Osteoblast (primary cell): ENCODE results near the gene RAB26. TPM values are rescaled to one million over a fixed set of nuclear protein-coding genes. Genes with fewer than 3 reads are reported as not detected.

Source experiments
- DNase-seq: peaks from one replicate; pipeline ENCODE4 v3.0.0; 2011; ENCODE audit warnings: low spot score, mixed read lengths; ENCODE audit not compliant: insufficient read length; ENCODE audit errors: missing footprints
- H2AFZ ChIP-seq: 2 replicates; pipeline ENCODE4 v1.6.0; 2011; ENCODE audit warnings: mild to moderate bottlenecking, low read length
- H3K27ac ChIP-seq: 2 replicates; pipeline ENCODE4 v1.5.1; 2011; ENCODE audit warnings: mild to moderate bottlenecking, low read depth, low read length, moderate library complexity
- H3K27me3 ChIP-seq: 2 replicates; pipeline ENCODE4 v1.6.0; 2012; ENCODE audit warnings: mild to moderate bottlenecking, control low read depth, inconsistent platforms, low read length, moderate library complexity; ENCODE audit not compliant: insufficient read depth
- H3K36me3 ChIP-seq: 2 replicates; pipeline ENCODE4 v1.5.1; 2011; ENCODE audit warnings: mild to moderate bottlenecking, low read length, control low read depth, moderate library complexity; ENCODE audit not compliant: insufficient read depth
- H3K4me1 ChIP-seq: 2 replicates; pipeline ENCODE4 v1.5.1; 2011; ENCODE audit warnings: mild to moderate bottlenecking, low read length, control low read depth, moderate library complexity; ENCODE audit not compliant: insufficient read depth
- H3K4me2 ChIP-seq: 2 replicates; pipeline ENCODE4 v1.6.0; 2011; ENCODE audit warnings: mild to moderate bottlenecking, low read length; ENCODE audit not compliant: insufficient read depth
- H3K4me3 ChIP-seq: fragments of 200-600 bp; sonication (generic); 3 replicates; pipeline ENCODE4 v1.5.1; 2012; ENCODE audit warnings: mild to moderate bottlenecking, low read length, inconsistent platforms; ENCODE audit not compliant: insufficient read depth
- H3K79me2 ChIP-seq: 2 replicates; pipeline ENCODE4 v1.6.0; 2012; ENCODE audit warnings: mild to moderate bottlenecking, low read length, control low read depth, inconsistent platforms; ENCODE audit not compliant: insufficient read depth
- H3K9me3 ChIP-seq: 2 replicates; pipeline ENCODE4 v1.5.1; 2011; ENCODE audit warnings: low read depth, low read length, control low read depth
- H4K20me1 ChIP-seq: 2 replicates; pipeline ENCODE4 v1.6.0; 2012; ENCODE audit warnings: mild to moderate bottlenecking, low read length, control low read depth; ENCODE audit not compliant: insufficient read depth
- CTCF ChIP-seq: IDR thresholded peaks from 2 replicates; pipeline ENCODE4 v1.5.1; 2011; ENCODE audit warnings: mild to moderate bottlenecking, low read depth, low read length, moderate library complexity; ENCODE audit errors: extremely low read depth
- total RNA-seq: library from RNA; depleted of rRNA; stranded (reverse); fragments of >200 nt; gene quantifications from 2 replicates; pipeline ENCODE4 v1.2.3, GENCODE V29; 2012

The RAB26 gene
- total RNA-seq, 1 donor, result 0.36 TPM

- DNase-seq, result peak; percentile 93
These were observed 2.2 kb downstream of the RAB26 start for GRCh38 chr16:2150418-2151187.

GRCh38 chr16:2151188-2152091 is 3.0 kb downstream of the RAB26 start:
- DNase-seq, result peak; percentile 86
- H3K4me3 ChIP-seq, result peak overlapping the region; percentile 27
- H3K36me3 ChIP-seq, result peaks cover 34% of the 10 kb centered on the region

More at GRCh38 chr16:2150418-2151187, 2.2 kb downstream of the RAB26 start:
- Histone ChIP-seq H3K79me2 (peaks cover 48% of the 10 kb centered on the region), H4K20me1 (peaks cover 83% of the 10 kb centered on the region), H3K9me3 (no peaks in the 10 kb centered on the region), H3K27ac (peak overlapping the region; percentile 26), H3K4me1 (peaks cover 49% of the 10 kb centered on the region), H3K4me3 (no peak overlapping the region), H3K27me3 (no peaks in the 10 kb centered on the region), H3K36me3 (peaks cover 34% of the 10 kb centered on the region), H3K4me2 (peak overlapping the region; percentile 41), H2AFZ (no peak overlapping the region)
- no peak for TF ChIP-seq CTCF

GRCh38 chr16:2152695-2153506 is 4.5 kb downstream of the RAB26 start:
- Histone ChIP-seq H3K4me2 (peak overlapping the region; percentile 98), H3K9me3 (no peaks in the 10 kb centered on the region), H3K4me1 (peaks cover 62% of the 10 kb centered on the region), H3K79me2 (peaks cover 69% of the 10 kb centered on the region), H3K27ac (peak overlapping the region; percentile 86), H3K27me3 (no peaks in the 10 kb centered on the region), H3K36me3 (peaks cover 34% of the 10 kb centered on the region), H4K20me1 (peaks cover 86% of the 10 kb centered on the region), H2AFZ (no peak overlapping the region), H3K4me3 (peak overlapping the region; percentile 98)
- no peak for TF ChIP-seq CTCF
- DNase-seq, result peak; percentile 90

More at GRCh38 chr16:2151188-2152091, 3.0 kb downstream of the RAB26 start:
- peak overlapping the region; percentile 26 for H3K27ac ChIP-seq
- H4K20me1 ChIP-seq, result peaks cover 84% of the 10 kb centered on the region
- peaks cover 54% of the 10 kb centered on the region for H3K79me2 ChIP-seq
- TF ChIP-seq CTCF, result no peak
- no peaks in the 10 kb centered on the region for H3K27me3 ChIP-seq
- H3K4me1 ChIP-seq, result peaks cover 49% of the 10 kb centered on the region
- no peak overlapping the region for H2AFZ ChIP-seq
- no peaks in the 10 kb centered on the region for H3K9me3 ChIP-seq
- peak overlapping the region; percentile 41 for H3K4me2 ChIP-seq
